KMS-11 (cell line): ENCODE measurements around the gene LRRC45.

Source experiments
- H2AFZ ChIP-seq: fragments of 200-600 bp; sonication (generic); 2 replicates; pipeline ENCODE4 v1.6.1; 2016; ENCODE audit warnings: antibody characterized with exemption, mixed run types, low read depth
- H3K27ac ChIP-seq: fragments of 200-600 bp; sonication (generic); 2 replicates; pipeline ENCODE4 v1.6.1; 2016; ENCODE audit warnings: mild to moderate bottlenecking, mixed run types
- H3K27me3 ChIP-seq: fragments of 200-600 bp; sonication (generic); 2 replicates; pipeline ENCODE4 v1.6.1; 2017; ENCODE audit warnings: mild to moderate bottlenecking, low read depth, mixed run types, moderate library complexity; ENCODE audit not compliant: insufficient read depth
- H3K36me3 ChIP-seq: fragments of 200-600 bp; sonication (generic); 2 replicates; pipeline ENCODE4 v1.6.1; 2017; ENCODE audit warnings: mild to moderate bottlenecking, mixed run types; ENCODE audit not compliant: insufficient read depth
- H3K4me1 ChIP-seq: fragments of 200-600 bp; sonication (generic); 2 replicates; pipeline ENCODE4 v1.6.1; 2016; ENCODE audit warnings: mild to moderate bottlenecking, low read depth, mixed run types; ENCODE audit not compliant: poor library complexity, severe bottlenecking
- H3K4me2 ChIP-seq: fragments of 200-600 bp; sonication (generic); 2 replicates; pipeline ENCODE4 v1.7.0; 2016; ENCODE audit warnings: mild to moderate bottlenecking, mixed run types
- H3K4me3 ChIP-seq: fragments of 200-600 bp; sonication (generic); IDR thresholded peaks from 2 replicates; pipeline ENCODE4 v1.6.1; 2017; ENCODE audit warnings: low read depth, low read length, mixed read lengths; ENCODE audit not compliant: insufficient read depth
- H3K79me2 ChIP-seq: fragments of 200-600 bp; sonication (generic); 2 replicates; pipeline ENCODE4 v1.6.1; 2016; ENCODE audit warnings: low read depth, mixed run types; ENCODE audit not compliant: insufficient read depth
- H3K9ac ChIP-seq: fragments of 200-600 bp; sonication (generic); 2 replicates; pipeline ENCODE4 v1.6.1; 2016; ENCODE audit warnings: mild to moderate bottlenecking, mixed run types
- H4K20me1 ChIP-seq: fragments of 200-600 bp; sonication (generic); 2 replicates; pipeline ENCODE4 v1.6.1; 2016; ENCODE audit warnings: mild to moderate bottlenecking, mixed run types; ENCODE audit not compliant: insufficient read depth
- CTCF ChIP-seq: fragments of 200-600 bp; sonication (generic); conservative IDR thresholded peaks from 2 replicates; pipeline ENCODE4 v1.6.1; 2017; ENCODE audit warnings: low read depth, mild to moderate bottlenecking, antibody characterized with exemption, low read length, moderate library complexity, mixed read lengths

Gene LRRC45

GRCh38 chr17:82056729-82057621 lies 33.9 kb downstream of the LRRC45 start:
- H3K36me3 ChIP-seq, result peaks cover 8% of the 10 kb centered on the region; the same call in 1 of the 2 replicates
- no peak overlapping the region for H3K27ac ChIP-seq

GRCh38 chr17:82058230-82058854 lies 35.2 kb downstream of the LRRC45 start:
- no peak overlapping the region for H3K4me3 ChIP-seq
- no peaks in the 10 kb centered on the region for H4K20me1 ChIP-seq
- H3K9ac ChIP-seq, result no peak overlapping the region
- peaks cover 5% of the 10 kb centered on the region; the same call in 1 of the 2 replicates for H3K79me2 ChIP-seq
- TF ChIP-seq CTCF, result no peak
- no peak overlapping the region for H3K4me2 ChIP-seq
- H3K27ac ChIP-seq, result no peak overlapping the region
- peaks cover 5% of the 10 kb centered on the region for H3K4me1 ChIP-seq
- H3K36me3 ChIP-seq, result peaks cover 13% of the 10 kb centered on the region
- no peaks in the 10 kb centered on the region for H3K27me3 ChIP-seq
- no peak overlapping the region for H2AFZ ChIP-seq

More at GRCh38 chr17:82056729-82057621, 33.9 kb downstream of the LRRC45 start:
- H2AFZ ChIP-seq, result no peak overlapping the region
- no peaks in the 10 kb centered on the region for H3K27me3 ChIP-seq
- H3K79me2 ChIP-seq, result peaks cover 17% of the 10 kb centered on the region; the same call in 1 of the 2 replicates
- no peaks in the 10 kb centered on the region for H4K20me1 ChIP-seq
- no peak overlapping the region for H3K4me3 ChIP-seq
- no peak overlapping the region for H3K4me2 ChIP-seq
- TF ChIP-seq CTCF, result no peak
- H3K9ac ChIP-seq, result no peak overlapping the region
- peaks cover 13% of the 10 kb centered on the region for H3K4me1 ChIP-seq

- no peak overlapping the region for H3K4me2 ChIP-seq
- no peak overlapping the region for H3K27ac ChIP-seq
- no peak for TF ChIP-seq CTCF
- H4K20me1 ChIP-seq, result no peaks in the 10 kb centered on the region
- H2AFZ ChIP-seq, result no peak overlapping the region
- H3K79me2 ChIP-seq, result no peaks in the 10 kb centered on the region
- no peaks in the 10 kb centered on the region for H3K27me3 ChIP-seq
- no peak overlapping the region for H3K9ac ChIP-seq
- no peak overlapping the region for H3K4me3 ChIP-seq
- H3K36me3 ChIP-seq, result peaks cover 13% of the 10 kb centered on the region
- no peaks in the 10 kb centered on the region for H3K4me1 ChIP-seq
Measured at GRCh38 chr17:82058855-82059249, 35.7 kb downstream of the LRRC45 start.

- Histone ChIP-seq H3K27me3 (no peaks in the 10 kb centered on the region), H3K4me2 (no peak overlapping the region), H3K4me3 (no peak overlapping the region), H3K36me3 (peaks cover 13% of the 10 kb centered on the region), H2AFZ (no peak overlapping the region), H3K4me1 (peaks cover 6% of the 10 kb centered on the region), H3K9ac (no peak overlapping the region), H4K20me1 (no peaks in the 10 kb centered on the region), H3K79me2 (peaks cover 4% of the 10 kb centered on the region; the same call in 1 of the 2 replicates), H3K27ac (no peak overlapping the region)
- no peak for TF ChIP-seq CTCF
Measured at GRCh38 chr17:82059272-82060000, 36.3 kb downstream of the LRRC45 start.
